GM18909 (cell line): Measurements from ENCODE around the gene NEK11.
"Not testable (repeated sequence)": the region's sequence is repeated elsewhere in the genome, so short reads cannot be mapped to it uniquely, and the experiment has no call there.

Experiments
- ATAC-seq: cut with Tn5 transposase; IDR thresholded peaks from one replicate; pipeline ENCODE4 v1.9.1; 2021; ENCODE audit warnings: mild to moderate bottlenecking; ENCODE audit not compliant: unreplicated experiment, poor library complexity

Gene NEK11

GRCh38 chr3:131349946-131350347 is 323.3 kb downstream of the NEK11 start:
- ATAC-seq, result no peak

GRCh38 chr3:131350506-131350905 is 323.8 kb downstream of the NEK11 start:
- ATAC-seq, result no peak

- ATAC-seq, result peak; percentile 54
Observed at GRCh38 chr3:131353016-131353877, 326.6 kb downstream of the NEK11 start.

GRCh38 chr3:131353986-131354385 is 327.3 kb downstream of the NEK11 start:
- peak; percentile 10 for ATAC-seq

GRCh38 chr3:131356006-131356595 is 329.4 kb downstream of the NEK11 start:
- ATAC-seq, result no peak

- no peak for ATAC-seq
Observed at GRCh38 chr3:131357275-131357674, 330.6 kb downstream of the NEK11 start.

GRCh38 chr3:131360191-131360755 is 333.6 kb downstream of the NEK11 start:
- ATAC-seq, result no peak

- not testable (repeated sequence) for ATAC-seq
Observed at GRCh38 chr3:131361066-131361463, 334.4 kb downstream of the NEK11 start.

- ATAC-seq, result peak; percentile 98
Observed at GRCh38 chr3:131361464-131362421, 335.1 kb downstream of the NEK11 start.

- ATAC-seq, result no peak
Observed at GRCh38 chr3:131363275-131363674, 336.6 kb downstream of the NEK11 start.

GRCh38 chr3:131370935-131371687 is 344.4 kb downstream of the NEK11 start:
- ATAC-seq, result no peak

GRCh38 chr3:131371688-131372066 is 345.0 kb downstream of the NEK11 start:
- no peak for ATAC-seq

GRCh38 chr3:131374741-131375140 is 348.1 kb downstream of the NEK11 start:
- ATAC-seq, result no peak

- ATAC-seq, result peak; percentile 20
Observed at GRCh38 chr3:131380821-131381444, 354.3 kb downstream of the NEK11 start.

- ATAC-seq, result peak; percentile 98
Observed at GRCh38 chr3:131381445-131382291, 355.0 kb downstream of the NEK11 start, which contains the start of gene NUDT16. TSS of gene NUDT16 (plus strand) at chr3:131381774. CDS start at chr3:131381805, 31 bp downstream.

- ATAC-seq, result no peak
Observed at GRCh38 chr3:131386429-131387165, 359.9 kb downstream of the NEK11 start.

- ATAC-seq, result no peak
Observed at GRCh38 chr3:131387796-131388489, 361.3 kb downstream of the NEK11 start.
